ENCODE measurements around the gene ADH1A.

- no peak for TF ChIP-seq CTCF (IDR thresholded peaks at IDR 0.05; ENCODE audit: poor library complexity)
- no peak for TF ChIP-seq EZH2 (IDR thresholded peaks at IDR 0.05; ENCODE audit: borderline replicate concordance)
- no peak for TF ChIP-seq EZH2phosphoT487 (IDR thresholded peaks at IDR 0.05; ENCODE audit: low read depth, severe bottlenecking, unreplicated experiment)
These were observed 33.6 kb upstream of the ADH1A start for GRCh38 chr4:99324361-99324760.

Data from hepatocyte (in vitro differentiated cells).